Vagina (tissue), 2 donors: ENCODE measurements around the gene SLC9A4. TPM values are rescaled to one million over a fixed set of nuclear protein-coding genes. Genes with fewer than 3 reads are reported as not detected.

ENCODE experiments used
- DNase-seq, 2 donors: peaks; one replicate each; pipeline ENCODE4 v3.0.0-alpha.2; 2017; ENCODE audit errors: extremely low spot score in 2 of 2
- H3K27ac ChIP-seq: fragments of 200-600 bp; sonication (generic); one replicate; pipeline ENCODE4 v1.5.1; 2019
- H3K27me3 ChIP-seq: fragments of 200-600 bp; sonication (generic); one replicate; pipeline ENCODE4 v1.5.1; 2019
- H3K36me3 ChIP-seq, 2 donors: fragments of 200-600 bp; sonication (generic); one replicate each; pipeline ENCODE4 v1.5.1; 2017 to 2019
- H3K4me1 ChIP-seq: fragments of 200-600 bp; sonication (generic); one replicate; pipeline ENCODE4 v1.5.1; 2019
- H3K4me3 ChIP-seq, 2 donors: fragments of 200-600 bp; sonication (generic); 1 replicate in 1 of 2; 2 replicates in 1 of 2; pipeline ENCODE4 v1.5.1; 2016 to 2019
- H3K9me3 ChIP-seq: fragments of 200-600 bp; sonication (generic); one replicate; pipeline ENCODE4 v1.5.1; 2019
- CTCF ChIP-seq, 3 experiments: fragments of 450-650 bp in 2 of 3; fragments of 200-600 bp in 1 of 3; sonication (generic) in 1 of 3; IDR thresholded peaks; one replicate each; pipeline ENCODE4 v1.5.1; 2017 to 2019; ENCODE audit warnings: antibody characterized with exemption in 3 of 3, mild to moderate bottlenecking in 2 of 3, moderate library complexity in 2 of 3
- POLR2A ChIP-seq, 2 donors: fragments of 450-650 bp; IDR thresholded peaks; one replicate each; pipeline ENCODE4 v1.6.1; 2017; ENCODE audit warnings: antibody characterized with exemption in 2 of 2, mild to moderate bottlenecking in 2 of 2, moderate library complexity in 2 of 2
- POLR2AphosphoS5 ChIP-seq, 2 donors: sonication (generic); formaldehyde crosslinking; IDR thresholded peaks; one replicate each; pipeline ENCODE4 v1.9.0; 2017; ENCODE audit warnings: antibody characterized with exemption in 2 of 2, mild to moderate bottlenecking in 2 of 2, low read depth in 1 of 2; ENCODE audit not compliant: insufficient read depth in 1 of 2
- intact Hi-C: fragments of 100-400 bp; cut with DNase I; formaldehyde crosslinking; loops from one replicate; pipeline ENCODE4 v1.15.1; 2023
- total RNA-seq: library from RNA; depleted of rRNA; stranded (reverse); fragments of >200 nt; gene quantifications from one replicate; pipeline ENCODE4 v1.2.3, GENCODE V29; 2016

The SLC9A4 gene
- total RNA-seq, 1 donor from 2014 or later: not detected

GRCh38 chr2:102513355-102513939 lies 40.4 kb downstream of the SLC9A4 start:
- no peak overlapping the region for H3K27ac ChIP-seq
- intact Hi-C loops: no loop called here
- H3K9me3 ChIP-seq: no peaks in the 10 kb centered on the region
- no peaks in the 10 kb centered on the region for H3K36me3 ChIP-seq
- no peak overlapping the region for H3K4me3 ChIP-seq
- TF ChIP-seq POLR2AphosphoS5 (IDR thresholded peaks at IDR 0.05; ENCODE audit: insufficient read depth in 1 of 2, low read depth in 1 of 2) (no peak), POLR2A (IDR thresholded peaks at IDR 0.05) (no peak), CTCF (IDR thresholded peaks at IDR 0.05) (no peak)
- H3K27me3 ChIP-seq: no peaks in the 10 kb centered on the region
- DNase-seq: no peak
- H3K4me1 ChIP-seq: peaks cover 11% of the 10 kb centered on the region

GRCh38 chr2:102514061-102514785 lies 41.2 kb downstream of the SLC9A4 start:
- H3K4me3 ChIP-seq: no peak overlapping the region
- no peaks in the 10 kb centered on the region for H3K27me3 ChIP-seq
- no peaks in the 10 kb centered on the region for H3K9me3 ChIP-seq
- H3K4me1 ChIP-seq: peaks cover 11% of the 10 kb centered on the region
- no peak for TF ChIP-seq CTCF (IDR thresholded peaks at IDR 0.05)
- no peak for TF ChIP-seq POLR2A (IDR thresholded peaks at IDR 0.05)
- no peak for TF ChIP-seq POLR2AphosphoS5 (IDR thresholded peaks at IDR 0.05; ENCODE audit: insufficient read depth in 1 of 2, low read depth in 1 of 2)
- DNase-seq: no peak
- intact Hi-C loops: no loop called here
- no peak overlapping the region for H3K27ac ChIP-seq
- no peaks in the 10 kb centered on the region for H3K36me3 ChIP-seq

- intact Hi-C loops: no loop called here
- Histone ChIP-seq H3K27me3 (no peaks in the 10 kb centered on the region), H3K36me3 (no peaks in the 10 kb centered on the region), H3K4me3 (no peak overlapping the region), H3K9me3 (no peaks in the 10 kb centered on the region), H3K4me1 (peaks cover 11% of the 10 kb centered on the region), H3K27ac (no peak overlapping the region)
- DNase-seq: no peak
- TF ChIP-seq POLR2AphosphoS5 (IDR thresholded peaks at IDR 0.05; ENCODE audit: insufficient read depth in 1 of 2, low read depth in 1 of 2): no peak
- TF ChIP-seq CTCF (IDR thresholded peaks at IDR 0.05): no peak
- no peak for TF ChIP-seq POLR2A (IDR thresholded peaks at IDR 0.05)
These were observed 42.8 kb downstream of the SLC9A4 start for GRCh38 chr2:102515851-102516250.

- intact Hi-C loops: no loop called here
- no peak overlapping the region for H3K27ac ChIP-seq
- H3K36me3 ChIP-seq: no peaks in the 10 kb centered on the region
- peaks cover 11% of the 10 kb centered on the region for H3K4me1 ChIP-seq
- no peak for DNase-seq
- no peaks in the 10 kb centered on the region for H3K27me3 ChIP-seq
- H3K9me3 ChIP-seq: no peaks in the 10 kb centered on the region
- no peak for TF ChIP-seq CTCF (IDR thresholded peaks at IDR 0.05)
- no peak for TF ChIP-seq POLR2A (IDR thresholded peaks at IDR 0.05)
- no peak for TF ChIP-seq POLR2AphosphoS5 (IDR thresholded peaks at IDR 0.05; ENCODE audit: insufficient read depth in 1 of 2, low read depth in 1 of 2)
- H3K4me3 ChIP-seq: no peak overlapping the region
These were observed 45.1 kb downstream of the SLC9A4 start for GRCh38 chr2:102518170-102518569.

- Histone ChIP-seq H3K27me3 (no peaks in the 10 kb centered on the region), H3K4me3 (no peak overlapping the region), H3K4me1 (no peaks in the 10 kb centered on the region), H3K36me3 (no peaks in the 10 kb centered on the region), H3K27ac (no peak overlapping the region), H3K9me3 (no peaks in the 10 kb centered on the region)
- TF ChIP-seq POLR2AphosphoS5 (IDR thresholded peaks at IDR 0.05; ENCODE audit: insufficient read depth in 1 of 2, low read depth in 1 of 2) (no peak), CTCF (IDR thresholded peaks at IDR 0.05) (peak in 1 of 3 experiments; percentile 10)
- DNase-seq: no peak
- intact Hi-C loops: no loop called here
These were observed 47.0 kb downstream of the SLC9A4 start for GRCh38 chr2:102520009-102520408.
